HEK293 (cell line): ENCODE data around the gene SHOX.

ENCODE experiments used
- CTCF ChIA-PET: fragments of 350-600 bp; formaldehyde crosslinking; extraction: SDS; loops from one replicate; lab custom pipeline; 2021; ENCODE audit warnings: antibody characterized with exemption; lab: Yijun Ruan, JAX
- POLR2A ChIA-PET: fragments of 300-600 bp; formaldehyde crosslinking; extraction: SDS; loops from one replicate; lab custom pipeline; 2020; ENCODE audit warnings: antibody characterized with exemption, inconsistent platforms; lab: Yijun Ruan, JAX
- H3K27ac ChIP-seq: fragments of 200-500 bp; sonication (Bioruptor generic); 2 replicates; pipeline ENCODE4 v1.5.1; 2014; ENCODE audit warnings: low read depth, low read length, control low read depth, inconsistent platforms; ENCODE audit errors: extremely low read depth
- H3K36me3 ChIP-seq, 2 experiments: fragments of 200-500 bp in 1 of 2; sonication (Bioruptor generic) in 1 of 2; 1 replicate in 1 of 2; 2 replicates in 1 of 2; pipeline ENCODE4 v1.5.1; 2014 to 2017; ENCODE audit warnings: inconsistent platforms in 2 of 2, low read length in 2 of 2; ENCODE audit not compliant: control insufficient read depth in 2 of 2, insufficient read depth in 1 of 2
- H3K4me1 ChIP-seq: fragments of 200-500 bp; sonication (Bioruptor generic); 2 replicates; pipeline ENCODE4 v1.5.1; 2014; ENCODE audit warnings: mild to moderate bottlenecking, low read length, inconsistent platforms; ENCODE audit not compliant: control insufficient read depth, insufficient read depth
- H3K4me3 ChIP-seq: 2 replicates; pipeline ENCODE4 v1.5.1; 2011; ENCODE audit warnings: low read depth, mild to moderate bottlenecking, control low read depth, low read length, moderate library complexity
- H3K9me3 ChIP-seq: fragments of 200-500 bp; sonication (Bioruptor generic); 2 replicates; pipeline ENCODE4 v1.5.1; 2014; ENCODE audit warnings: low read depth, low read length, inconsistent platforms; ENCODE audit not compliant: control insufficient read depth, insufficient read depth
- MEIS1 ChIP-seq: sonication (generic); formaldehyde crosslinking; IDR thresholded peaks from 2 replicates; pipeline ENCODE4 v1.8.1; 2022; ENCODE audit warnings: missing genetic modification reagents, mild to moderate bottlenecking, borderline replicate concordance
- PRDM1 ChIP-seq: fragments of 450-650 bp; formaldehyde crosslinking; IDR thresholded peaks from 2 replicates; pipeline ENCODE4; 2016; ENCODE audit warnings: missing biosample characterization, missing genetic modification characterization
- ZBTB8A ChIP-seq: fragments of 450-650 bp; formaldehyde crosslinking; IDR thresholded peaks from 2 replicates; pipeline ENCODE4 v1.5.1; 2016; ENCODE audit warnings: missing biosample characterization, missing genetic modification characterization
- ZNF10 ChIP-seq: fragments of 450-650 bp; formaldehyde crosslinking; IDR thresholded peaks from 2 replicates; pipeline ENCODE4 v1.5.1; 2017; ENCODE audit warnings: missing biosample characterization, missing genetic modification characterization
- ZNF133 ChIP-seq: fragments of 450-650 bp; formaldehyde crosslinking; IDR thresholded peaks from 2 replicates; pipeline ENCODE4 v1.5.1; 2016; ENCODE audit warnings: missing biosample characterization, missing genetic modification characterization
- ZNF146 ChIP-seq: fragments of 450-650 bp; formaldehyde crosslinking; IDR thresholded peaks from 2 replicates; pipeline ENCODE4 v1.5.1; 2016; ENCODE audit warnings: missing biosample characterization, missing genetic modification characterization
- ZNF2 ChIP-seq: fragments of 450-650 bp; formaldehyde crosslinking; IDR thresholded peaks from 2 replicates; pipeline ENCODE4 v1.5.1; 2016; ENCODE audit warnings: missing biosample characterization, missing genetic modification characterization
- ZNF354C ChIP-seq: fragments of 450-650 bp; formaldehyde crosslinking; IDR thresholded peaks from 2 replicates; pipeline ENCODE4 v1.5.1; 2016; ENCODE audit warnings: missing biosample characterization, missing genetic modification characterization, low read depth, borderline replicate concordance
- ZNF37A ChIP-seq: fragments of 450-650 bp; IDR thresholded peaks from 2 replicates; pipeline ENCODE4 v1.5.1; 2018; ENCODE audit warnings: missing biosample characterization, missing genetic modification characterization
- ZNF473 ChIP-seq: fragments of 450-650 bp; formaldehyde crosslinking; IDR thresholded peaks from 2 replicates; pipeline ENCODE4 v1.5.1; 2017; ENCODE audit warnings: missing biosample characterization, missing genetic modification characterization
- ZNF48 ChIP-seq: fragments of 450-650 bp; formaldehyde crosslinking; IDR thresholded peaks from 2 replicates; pipeline ENCODE4 v1.5.1; 2016; ENCODE audit warnings: missing biosample characterization, missing genetic modification characterization
- ZNF510 ChIP-seq: fragments of 450-650 bp; formaldehyde crosslinking; IDR thresholded peaks from 2 replicates; pipeline ENCODE4 v1.5.1; 2018; ENCODE audit warnings: mild to moderate bottlenecking, missing genetic modification characterization, missing biosample characterization; ENCODE audit not compliant: insufficient replicate concordance
- ZNF514 ChIP-seq: fragments of 450-650 bp; formaldehyde crosslinking; IDR thresholded peaks from 2 replicates; pipeline ENCODE4 v1.5.1; 2016; ENCODE audit warnings: missing biosample characterization, missing genetic modification characterization
- ZNF521 ChIP-seq: fragments of 450-650 bp; formaldehyde crosslinking; IDR thresholded peaks from 2 replicates; pipeline ENCODE4 v1.5.1; 2017; ENCODE audit warnings: missing biosample characterization, mild to moderate bottlenecking, missing genetic modification characterization
- ZNF548 ChIP-seq: fragments of 450-650 bp; formaldehyde crosslinking; IDR thresholded peaks from 2 replicates; pipeline ENCODE4 v1.5.1; 2016; ENCODE audit warnings: missing biosample characterization, missing genetic modification characterization
- ZNF571 ChIP-seq: fragments of 450-650 bp; formaldehyde crosslinking; IDR thresholded peaks from 2 replicates; pipeline ENCODE4 v1.5.0; 2017; ENCODE audit warnings: missing biosample characterization, missing genetic modification characterization
- ZNF596 ChIP-seq: fragments of 450-650 bp; IDR thresholded peaks from 2 replicates; pipeline ENCODE4 v1.5.0; 2018; ENCODE audit warnings: missing biosample characterization, mild to moderate bottlenecking, missing genetic modification characterization, moderate library complexity
- ZNF624 ChIP-seq: fragments of 450-650 bp; formaldehyde crosslinking; IDR thresholded peaks from 2 replicates; pipeline ENCODE4 v1.5.1; 2017; ENCODE audit warnings: missing biosample characterization, missing genetic modification characterization
- ZNF660 ChIP-seq: fragments of 450-650 bp; IDR thresholded peaks from 2 replicates; pipeline ENCODE4 v1.5.1; 2018; ENCODE audit warnings: missing biosample characterization, mild to moderate bottlenecking, missing genetic modification characterization
- ZNF785 ChIP-seq: fragments of 450-650 bp; formaldehyde crosslinking; IDR thresholded peaks from 2 replicates; pipeline ENCODE4 v1.5.1; 2016; ENCODE audit warnings: missing biosample characterization, missing genetic modification characterization
- ZNF791 ChIP-seq: fragments of 450-650 bp; formaldehyde crosslinking; IDR thresholded peaks from 2 replicates; pipeline ENCODE4 v1.5.1; 2016; ENCODE audit warnings: missing biosample characterization, missing genetic modification characterization
- ZNF843 ChIP-seq: fragments of 450-650 bp; formaldehyde crosslinking; IDR thresholded peaks from 2 replicates; pipeline ENCODE4 v1.5.1; 2016; ENCODE audit warnings: missing biosample characterization, missing genetic modification characterization
- TF ChIP-seq, protein P1 (sequence below): fragments of 450-650 bp; formaldehyde crosslinking; IDR thresholded peaks from 2 replicates; pipeline ENCODE4 v1.5.1; 2016; ENCODE audit warnings: missing biosample characterization, missing genetic modification characterization, low read depth
- TF ChIP-seq, protein P2 (sequence below): fragments of 450-650 bp; formaldehyde crosslinking; IDR thresholded peaks from 2 replicates; pipeline ENCODE4 v1.5.1; 2016; ENCODE audit warnings: missing biosample characterization, missing genetic modification characterization
- TF ChIP-seq, protein P3 (sequence below): sonication (generic); formaldehyde crosslinking; IDR thresholded peaks from 2 replicates; pipeline ENCODE4 v1.8.1; 2022; ENCODE audit warnings: mild to moderate bottlenecking, moderate library complexity, missing genetic modification reagents
- TF ChIP-seq, protein P4 (sequence below): fragments of 450-650 bp; formaldehyde crosslinking; IDR thresholded peaks from 2 replicates; pipeline ENCODE4 v1.5.1; 2016; ENCODE audit warnings: missing biosample characterization, missing genetic modification characterization
- TF ChIP-seq, protein P5 (sequence below): fragments of 450-650 bp; formaldehyde crosslinking; IDR thresholded peaks from 2 replicates; pipeline ENCODE4 v1.5.1; 2017; ENCODE audit warnings: missing biosample characterization, missing genetic modification characterization
- TF ChIP-seq, protein P6 (sequence below): fragments of 450-650 bp; formaldehyde crosslinking; IDR thresholded peaks from 2 replicates; pipeline ENCODE4 v1.5.1; 2016; ENCODE audit warnings: missing biosample characterization, missing genetic modification characterization
- TF ChIP-seq, protein P7 (sequence below): fragments of 450-650 bp; formaldehyde crosslinking; IDR thresholded peaks from 2 replicates; pipeline ENCODE4 v1.5.1; 2016; ENCODE audit warnings: missing biosample characterization, missing genetic modification characterization

SHOX gene

DNA sequence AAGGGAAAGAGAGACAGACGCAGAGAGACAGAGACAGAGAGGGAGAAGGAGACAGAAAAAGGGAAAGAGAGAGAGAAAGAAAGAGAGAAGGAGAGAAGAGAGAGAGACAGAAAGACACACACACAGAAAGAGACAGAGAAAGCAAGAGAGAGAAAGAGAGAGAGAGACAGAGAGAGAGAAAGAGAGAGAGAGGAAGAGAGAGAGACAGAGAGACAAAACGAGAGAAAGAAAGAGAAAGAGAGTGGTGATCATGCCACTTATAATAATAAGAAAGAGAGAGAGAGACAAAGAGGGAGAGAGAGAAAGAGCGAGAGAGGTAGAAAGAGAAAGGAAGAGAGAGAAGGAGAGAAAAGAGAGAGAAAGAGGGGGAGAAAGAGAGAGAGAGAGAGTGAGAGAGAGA, 51.4 kb downstream of the SHOX start:
- ChIA-PET CTCF (no interaction called here), POLR2A (no interaction called here)
- H3K4me1 ChIP-seq, result no peaks in the 10 kb centered on the region
- TF ChIP-seq ZNF571 (tag by site-specific recombination) (no peak), ZNF2 (no peak), ZNF37A (no peak), ZNF596 (tag by site-specific recombination) (peak; percentile 96)
- TF ChIP-seq, protein P1, sequence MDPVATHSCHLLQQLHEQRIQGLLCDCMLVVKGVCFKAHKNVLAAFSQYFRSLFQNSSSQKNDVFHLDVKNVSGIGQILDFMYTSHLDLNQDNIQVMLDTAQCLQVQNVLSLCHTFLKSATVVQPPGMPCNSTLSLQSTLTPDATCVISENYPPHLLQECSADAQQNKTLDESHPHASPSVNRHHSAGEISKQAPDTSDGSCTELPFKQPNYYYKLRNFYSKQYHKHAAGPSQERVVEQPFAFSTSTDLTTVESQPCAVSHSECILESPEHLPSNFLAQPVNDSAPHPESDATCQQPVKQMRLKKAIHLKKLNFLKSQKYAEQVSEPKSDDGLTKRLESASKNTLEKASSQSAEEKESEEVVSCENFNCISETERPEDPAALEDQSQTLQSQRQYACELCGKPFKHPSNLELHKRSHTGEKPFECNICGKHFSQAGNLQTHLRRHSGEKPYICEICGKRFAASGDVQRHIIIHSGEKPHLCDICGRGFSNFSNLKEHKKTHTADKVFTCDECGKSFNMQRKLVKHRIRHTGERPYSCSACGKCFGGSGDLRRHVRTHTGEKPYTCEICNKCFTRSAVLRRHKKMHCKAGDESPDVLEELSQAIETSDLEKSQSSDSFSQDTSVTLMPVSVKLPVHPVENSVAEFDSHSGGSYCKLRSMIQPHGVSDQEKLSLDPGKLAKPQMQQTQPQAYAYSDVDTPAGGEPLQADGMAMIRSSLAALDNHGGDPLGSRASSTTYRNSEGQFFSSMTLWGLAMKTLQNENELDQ, result no peak
- H3K4me3 ChIP-seq, result no peak overlapping the region
- no peaks in the 10 kb centered on the region for H3K9me3 ChIP-seq
- no peaks in the 10 kb centered on the region for H3K36me3 ChIP-seq
- no peak overlapping the region for H3K27ac ChIP-seq

DNA sequence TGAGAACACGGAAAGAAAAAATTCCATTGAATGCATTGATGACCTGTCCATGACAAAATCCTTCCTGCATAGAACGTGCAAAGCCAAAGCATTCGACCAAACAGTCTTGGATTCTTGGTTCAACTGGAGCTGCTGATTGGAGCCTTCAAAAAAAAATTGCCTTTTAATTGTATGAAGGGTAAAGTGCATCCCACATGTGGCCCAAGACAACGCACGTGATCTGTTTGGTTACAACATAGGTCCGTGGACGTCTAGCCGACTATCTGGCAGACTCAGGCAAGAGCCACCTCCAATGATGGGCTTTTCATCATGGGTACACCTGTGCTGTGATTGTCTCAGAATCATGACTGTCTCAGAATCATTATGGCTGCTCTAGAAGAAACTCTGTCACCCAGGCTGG, 52.3 kb downstream of the SHOX start:
- POLR2A ChIA-PET, result no interaction called here
- no peak overlapping the region for H3K4me3 ChIP-seq

DNA sequence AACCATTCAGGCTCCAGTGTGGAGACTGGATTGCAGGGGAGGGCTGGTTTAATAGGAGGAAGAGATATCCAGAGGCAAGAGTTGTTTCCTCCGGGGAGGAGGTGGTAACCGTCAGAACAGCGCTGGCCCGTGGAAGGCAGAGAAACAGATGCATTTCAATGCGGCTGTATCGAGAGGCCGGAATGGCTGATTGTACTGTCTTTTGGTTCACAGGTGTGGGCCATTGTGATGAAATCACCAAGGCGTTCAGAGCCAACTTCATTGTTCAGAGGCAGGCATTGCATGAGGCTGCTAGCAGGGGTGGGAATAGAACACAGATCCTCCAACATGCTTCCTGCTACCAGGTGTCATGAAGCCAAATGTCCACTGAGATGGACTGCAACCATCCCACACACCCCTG, 53.0 kb downstream of the SHOX start:
- POLR2A ChIA-PET, result no interaction called here
- TF ChIP-seq, protein P2, sequence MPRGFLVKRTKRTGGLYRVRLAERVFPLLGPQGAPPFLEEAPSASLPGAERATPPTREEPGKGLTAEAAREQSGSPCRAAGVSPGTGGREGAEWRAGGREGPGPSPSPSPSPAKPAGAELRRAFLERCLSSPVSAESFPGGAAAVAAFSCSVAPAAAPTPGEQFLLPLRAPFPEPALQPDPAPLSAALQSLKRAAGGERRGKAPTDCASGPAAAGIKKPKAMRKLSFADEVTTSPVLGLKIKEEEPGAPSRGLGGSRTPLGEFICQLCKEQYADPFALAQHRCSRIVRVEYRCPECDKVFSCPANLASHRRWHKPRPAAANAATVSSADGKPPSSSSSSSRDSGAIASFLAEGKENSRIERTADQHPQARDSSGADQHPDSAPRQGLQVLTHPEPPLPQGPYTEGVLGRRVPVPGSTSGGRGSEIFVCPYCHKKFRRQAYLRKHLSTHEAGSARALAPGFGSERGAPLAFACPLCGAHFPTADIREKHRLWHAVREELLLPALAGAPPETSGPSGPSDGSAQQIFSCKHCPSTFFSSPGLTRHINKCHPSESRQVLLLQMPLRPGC (tag by site-specific recombination), result no peak
- TF ChIP-seq ZNF660 (tag by site-specific recombination) (no peak), ZNF354C (no peak), ZNF514 (tag by site-specific recombination) (no peak), ZNF133 (tag by site-specific recombination) (no peak), ZNF521 (tag by site-specific recombination) (no peak), MEIS1 (CRISPR knock-in tag) (no peak)
- TF ChIP-seq, protein P3, sequence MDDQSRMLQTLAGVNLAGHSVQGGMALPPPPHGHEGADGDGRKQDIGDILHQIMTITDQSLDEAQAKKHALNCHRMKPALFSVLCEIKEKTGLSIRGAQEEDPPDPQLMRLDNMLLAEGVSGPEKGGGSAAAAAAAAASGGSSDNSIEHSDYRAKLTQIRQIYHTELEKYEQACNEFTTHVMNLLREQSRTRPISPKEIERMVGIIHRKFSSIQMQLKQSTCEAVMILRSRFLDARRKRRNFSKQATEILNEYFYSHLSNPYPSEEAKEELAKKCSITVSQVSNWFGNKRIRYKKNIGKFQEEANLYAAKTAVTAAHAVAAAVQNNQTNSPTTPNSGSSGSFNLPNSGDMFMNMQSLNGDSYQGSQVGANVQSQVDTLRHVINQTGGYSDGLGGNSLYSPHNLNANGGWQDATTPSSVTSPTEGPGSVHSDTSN, result no peak
- TF ChIP-seq, protein P4, sequence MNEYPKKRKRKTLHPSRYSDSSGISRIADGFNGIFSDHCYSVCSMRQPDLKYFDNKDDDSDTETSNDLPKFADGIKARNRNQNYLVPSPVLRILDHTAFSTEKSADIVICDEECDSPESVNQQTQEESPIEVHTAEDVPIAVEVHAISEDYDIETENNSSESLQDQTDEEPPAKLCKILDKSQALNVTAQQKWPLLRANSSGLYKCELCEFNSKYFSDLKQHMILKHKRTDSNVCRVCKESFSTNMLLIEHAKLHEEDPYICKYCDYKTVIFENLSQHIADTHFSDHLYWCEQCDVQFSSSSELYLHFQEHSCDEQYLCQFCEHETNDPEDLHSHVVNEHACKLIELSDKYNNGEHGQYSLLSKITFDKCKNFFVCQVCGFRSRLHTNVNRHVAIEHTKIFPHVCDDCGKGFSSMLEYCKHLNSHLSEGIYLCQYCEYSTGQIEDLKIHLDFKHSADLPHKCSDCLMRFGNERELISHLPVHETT (tag by site-specific recombination), result no peak

More for the DNA sequence above, 52.3 kb downstream of the SHOX start:
- H3K27ac ChIP-seq, result no peak overlapping the region
- H3K4me1 ChIP-seq, result no peaks in the 10 kb centered on the region
- TF ChIP-seq ZNF624 (no peak), ZNF48 (no peak), PRDM1 (tag by site-specific recombination) (no peak), ZNF548 (no peak), ZNF37A (no peak), ZNF510 (no peak), ZNF473 (tag by site-specific recombination) (no peak), ZBTB8A (no peak), MEIS1 (CRISPR knock-in tag) (no peak), ZNF521 (tag by site-specific recombination) (no peak), ZNF843 (tag by site-specific recombination) (no peak), ZNF791 (tag by site-specific recombination) (no peak), ZNF785 (tag by site-specific recombination) (no peak), ZNF146 (tag by site-specific recombination) (no peak), ZNF10 (no peak), ZNF571 (tag by site-specific recombination) (no peak)
- TF ChIP-seq, protein P5, sequence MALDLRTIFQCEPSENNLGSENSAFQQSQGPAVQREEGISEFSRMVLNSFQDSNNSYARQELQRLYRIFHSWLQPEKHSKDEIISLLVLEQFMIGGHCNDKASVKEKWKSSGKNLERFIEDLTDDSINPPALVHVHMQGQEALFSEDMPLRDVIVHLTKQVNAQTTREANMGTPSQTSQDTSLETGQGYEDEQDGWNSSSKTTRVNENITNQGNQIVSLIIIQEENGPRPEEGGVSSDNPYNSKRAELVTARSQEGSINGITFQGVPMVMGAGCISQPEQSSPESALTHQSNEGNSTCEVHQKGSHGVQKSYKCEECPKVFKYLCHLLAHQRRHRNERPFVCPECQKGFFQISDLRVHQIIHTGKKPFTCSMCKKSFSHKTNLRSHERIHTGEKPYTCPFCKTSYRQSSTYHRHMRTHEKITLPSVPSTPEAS, result no peak
- TF ChIP-seq, protein P6, sequence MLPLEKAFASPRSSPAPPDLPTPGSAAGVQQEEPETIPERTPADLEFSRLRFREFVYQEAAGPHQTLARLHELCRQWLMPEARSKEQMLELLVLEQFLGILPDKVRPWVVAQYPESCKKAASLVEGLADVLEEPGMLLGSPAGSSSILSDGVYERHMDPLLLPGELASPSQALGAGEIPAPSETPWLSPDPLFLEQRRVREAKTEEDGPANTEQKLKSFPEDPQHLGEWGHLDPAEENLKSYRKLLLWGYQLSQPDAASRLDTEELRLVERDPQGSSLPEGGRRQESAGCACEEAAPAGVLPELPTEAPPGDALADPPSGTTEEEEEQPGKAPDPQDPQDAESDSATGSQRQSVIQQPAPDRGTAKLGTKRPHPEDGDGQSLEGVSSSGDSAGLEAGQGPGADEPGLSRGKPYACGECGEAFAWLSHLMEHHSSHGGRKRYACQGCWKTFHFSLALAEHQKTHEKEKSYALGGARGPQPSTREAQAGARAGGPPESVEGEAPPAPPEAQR, result no peak
- TF ChIP-seq, protein P7, sequence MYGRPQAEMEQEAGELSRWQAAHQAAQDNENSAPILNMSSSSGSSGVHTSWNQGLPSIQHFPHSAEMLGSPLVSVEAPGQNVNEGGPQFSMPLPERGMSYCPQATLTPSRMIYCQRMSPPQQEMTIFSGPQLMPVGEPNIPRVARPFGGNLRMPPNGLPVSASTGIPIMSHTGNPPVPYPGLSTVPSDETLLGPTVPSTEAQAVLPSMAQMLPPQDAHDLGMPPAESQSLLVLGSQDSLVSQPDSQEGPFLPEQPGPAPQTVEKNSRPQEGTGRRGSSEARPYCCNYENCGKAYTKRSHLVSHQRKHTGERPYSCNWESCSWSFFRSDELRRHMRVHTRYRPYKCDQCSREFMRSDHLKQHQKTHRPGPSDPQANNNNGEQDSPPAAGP (tag by site-specific recombination), result no peak
- no peaks in the 10 kb centered on the region for H3K9me3 ChIP-seq
- CTCF ChIA-PET, result no interaction called here
- H3K36me3 ChIP-seq, result no peaks in the 10 kb centered on the region

More for the DNA sequence above, 53.0 kb downstream of the SHOX start:
- Histone ChIP-seq H3K27ac (no peak overlapping the region), H3K4me3 (no peak overlapping the region), H3K9me3 (no peaks in the 10 kb centered on the region), H3K36me3 (no peaks in the 10 kb centered on the region), H3K4me1 (no peaks in the 10 kb centered on the region)
- CTCF ChIA-PET, result no interaction called here
